GM12864 (cell line): Measurements from ENCODE around the gene TMEM125.

Source experiments
- DNase-seq: peaks from one replicate; pipeline ENCODE4 v3.0.0-alpha.2; 2011; ENCODE audit warnings: low read depth
- H3K4me3 ChIP-seq: 2 replicates; pipeline ENCODE4 v1.5.1; 2011; ENCODE audit warnings: mild to moderate bottlenecking, low read depth, low read length, control low read depth
- TF ChIP-seq, protein P1 (sequence below): IDR thresholded peaks from 2 replicates; pipeline ENCODE4 v1.5.1; 2011; ENCODE audit warnings: low read depth, mild to moderate bottlenecking, moderate library complexity, low read length, control low read depth, inconsistent platforms; ENCODE audit errors: missing control alignments

The TMEM125 gene

GRCh38 chr1:43235451-43236121 is 34.2 kb upstream of the TMEM125 start:
- TF ChIP-seq, protein P1, sequence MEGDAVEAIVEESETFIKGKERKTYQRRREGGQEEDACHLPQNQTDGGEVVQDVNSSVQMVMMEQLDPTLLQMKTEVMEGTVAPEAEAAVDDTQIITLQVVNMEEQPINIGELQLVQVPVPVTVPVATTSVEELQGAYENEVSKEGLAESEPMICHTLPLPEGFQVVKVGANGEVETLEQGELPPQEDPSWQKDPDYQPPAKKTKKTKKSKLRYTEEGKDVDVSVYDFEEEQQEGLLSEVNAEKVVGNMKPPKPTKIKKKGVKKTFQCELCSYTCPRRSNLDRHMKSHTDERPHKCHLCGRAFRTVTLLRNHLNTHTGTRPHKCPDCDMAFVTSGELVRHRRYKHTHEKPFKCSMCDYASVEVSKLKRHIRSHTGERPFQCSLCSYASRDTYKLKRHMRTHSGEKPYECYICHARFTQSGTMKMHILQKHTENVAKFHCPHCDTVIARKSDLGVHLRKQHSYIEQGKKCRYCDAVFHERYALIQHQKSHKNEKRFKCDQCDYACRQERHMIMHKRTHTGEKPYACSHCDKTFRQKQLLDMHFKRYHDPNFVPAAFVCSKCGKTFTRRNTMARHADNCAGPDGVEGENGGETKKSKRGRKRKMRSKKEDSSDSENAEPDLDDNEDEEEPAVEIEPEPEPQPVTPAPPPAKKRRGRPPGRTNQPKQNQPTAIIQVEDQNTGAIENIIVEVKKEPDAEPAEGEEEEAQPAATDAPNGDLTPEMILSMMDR, result no peak
- no peak for DNase-seq
- H3K4me3 ChIP-seq, result no peak overlapping the region

DNA sequence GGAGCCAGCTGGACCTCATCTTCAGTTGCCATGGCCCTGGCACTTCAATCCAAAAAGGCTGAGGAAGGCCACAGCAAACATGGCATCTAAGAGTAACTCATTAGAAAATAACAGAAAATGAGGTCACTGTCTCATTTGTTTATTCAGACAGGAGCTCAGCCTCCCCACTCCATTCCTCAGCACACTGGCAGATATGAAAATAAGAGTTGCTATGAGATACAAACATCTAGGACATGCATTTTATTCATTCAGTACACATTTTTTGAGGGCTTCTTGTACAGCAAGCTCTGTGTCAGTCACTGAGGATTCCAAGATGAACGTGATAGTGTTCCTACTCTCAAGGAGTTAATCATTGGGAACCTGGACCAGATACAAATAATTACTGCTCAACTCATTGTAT is 32.7 kb upstream of the TMEM125 start:
- DNase-seq, result no peak
- TF ChIP-seq, protein P1, result no peak
- no peak overlapping the region for H3K4me3 ChIP-seq

DNA sequence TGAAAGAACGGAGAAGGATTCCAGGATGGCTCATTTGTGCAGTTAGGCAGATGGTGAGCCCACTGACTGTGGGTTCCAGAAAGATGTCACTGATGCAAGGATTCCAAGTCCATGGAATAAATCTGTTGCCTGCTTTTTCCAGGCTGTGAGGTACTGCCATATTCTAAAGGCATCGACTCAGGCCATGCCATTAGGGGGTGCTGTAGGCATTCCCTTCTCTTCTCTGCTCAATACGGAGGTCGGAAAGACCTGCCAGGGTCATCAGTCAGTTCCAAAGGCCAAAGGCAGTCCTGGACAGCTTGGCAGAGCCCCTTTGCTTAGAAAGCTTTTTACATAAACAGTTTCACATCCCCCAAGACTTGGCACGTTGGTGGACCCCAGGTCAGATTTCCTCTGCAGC is 31.7 kb upstream of the TMEM125 start:
- H3K4me3 ChIP-seq, result no peak overlapping the region
- TF ChIP-seq, protein P1, result peak; percentile 87
- no peak for DNase-seq

GRCh38 chr1:43238991-43239469 is 30.8 kb upstream of the TMEM125 start:
- TF ChIP-seq, protein P1, result no peak
- DNase-seq, result no peak
- no peak overlapping the region for H3K4me3 ChIP-seq

DNA sequence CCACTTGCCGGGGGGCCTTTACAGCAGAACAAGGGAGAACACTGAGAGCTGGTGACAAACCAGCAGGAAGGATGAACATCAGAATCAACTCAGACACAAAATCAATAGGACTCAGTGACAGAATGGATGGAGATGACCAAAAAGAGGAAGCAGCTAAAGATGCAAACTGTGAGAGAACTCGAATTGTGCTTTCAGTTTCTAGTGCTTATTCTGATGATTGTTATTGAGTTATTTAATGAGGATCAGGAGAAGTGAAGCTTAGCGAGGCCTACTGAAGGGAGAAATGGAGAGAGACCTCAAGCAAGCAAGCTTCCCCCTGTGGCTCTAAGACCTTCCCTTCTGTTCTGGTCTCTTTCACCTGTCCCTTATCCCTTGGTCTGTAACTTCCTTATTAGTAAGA is 30.3 kb upstream of the TMEM125 start:
- peak; percentile 70 for DNase-seq
- no peak overlapping the region for H3K4me3 ChIP-seq
- TF ChIP-seq, protein P1, result no peak

GRCh38 chr1:43241413-43241836 is 28.4 kb upstream of the TMEM125 start:
- TF ChIP-seq, protein P1, result no peak
- no peak overlapping the region for H3K4me3 ChIP-seq
- no peak for DNase-seq

DNA sequence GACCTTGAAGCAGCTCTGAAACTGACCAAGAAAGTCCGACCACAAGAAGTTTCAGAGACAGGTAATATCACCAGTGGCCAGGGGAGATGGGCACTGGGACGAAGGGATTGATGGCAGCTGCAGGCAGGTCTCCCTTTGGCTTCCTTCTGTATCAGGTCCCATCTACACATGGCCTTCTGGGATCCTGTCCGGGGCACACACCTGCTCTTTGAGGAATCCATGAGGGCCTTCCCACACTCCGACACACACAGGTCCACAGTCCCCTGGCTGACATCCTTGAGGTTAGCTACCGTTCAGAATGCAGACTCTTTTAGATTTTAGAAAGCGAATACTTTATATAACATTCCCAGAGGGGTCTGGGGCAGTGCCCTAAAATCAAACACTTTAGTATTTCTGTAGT is 26.5 kb upstream of the TMEM125 start:
- TF ChIP-seq, protein P1, result no peak

More for the DNA sequence above, 26.5 kb upstream of the TMEM125 start:
- DNase-seq, result no peak
- H3K4me3 ChIP-seq, result no peak overlapping the region
